AG04450 (cell line): ENCODE results near the gene TGM1. TPM values are rescaled to one million over a fixed set of nuclear protein-coding genes. Genes with fewer than 3 reads are reported as not detected.

ENCODE experiments used
- CTCF ChIA-PET: fragments of 300-600, 350-600 bp; formaldehyde crosslinking; extraction: SDS; loops from one replicate; lab custom pipeline; 2022; ENCODE audit warnings: antibody characterized with exemption, inconsistent platforms; lab: Charles Lee
- POLR2A ChIA-PET: fragments of 350-600 bp; formaldehyde crosslinking; extraction: SDS; loops from one replicate; lab custom pipeline; 2021; ENCODE audit warnings: antibody characterized with exemption, inconsistent platforms; lab: Yijun Ruan, JAX
- DNase-seq: peaks from one replicate; pipeline ENCODE4 v3.0.0-alpha.2; 2011; ENCODE audit warnings: low read depth, low spot score
- H3K27ac ChIP-seq: one replicate; pipeline ENCODE4 v1.5.1; 2012; ENCODE audit warnings: low read depth, low read length, control low read depth
- H3K27me3 ChIP-seq: one replicate; pipeline ENCODE4 v1.6.0; 2012; ENCODE audit warnings: low read length; ENCODE audit not compliant: control insufficient read depth, insufficient read depth
- H3K4me3 ChIP-seq: 2 replicates; pipeline ENCODE4 v1.5.1; 2011; ENCODE audit warnings: mild to moderate bottlenecking, low read depth, low read length, control low read depth
- H3K9me3 ChIP-seq: 2 replicates; pipeline ENCODE4 v1.5.1; 2012; ENCODE audit warnings: low read length; ENCODE audit not compliant: control insufficient read depth, insufficient read depth
- CTCF ChIP-seq: IDR thresholded peaks from 2 replicates; pipeline ENCODE4 v1.5.1; 2011; ENCODE audit warnings: low read depth, low read length, control low read depth, inconsistent platforms
- polyA plus RNA-seq: library from polyadenylated mRNA; depleted of rRNA; stranded (reverse); fragments of >200 nt; gene quantifications from 2 replicates; pipeline ENCODE4 v1.2.3, GENCODE V29; 2011

TGM1 gene
- polyA plus RNA-seq, 1 experiment: 0.97 TPM

DNA sequence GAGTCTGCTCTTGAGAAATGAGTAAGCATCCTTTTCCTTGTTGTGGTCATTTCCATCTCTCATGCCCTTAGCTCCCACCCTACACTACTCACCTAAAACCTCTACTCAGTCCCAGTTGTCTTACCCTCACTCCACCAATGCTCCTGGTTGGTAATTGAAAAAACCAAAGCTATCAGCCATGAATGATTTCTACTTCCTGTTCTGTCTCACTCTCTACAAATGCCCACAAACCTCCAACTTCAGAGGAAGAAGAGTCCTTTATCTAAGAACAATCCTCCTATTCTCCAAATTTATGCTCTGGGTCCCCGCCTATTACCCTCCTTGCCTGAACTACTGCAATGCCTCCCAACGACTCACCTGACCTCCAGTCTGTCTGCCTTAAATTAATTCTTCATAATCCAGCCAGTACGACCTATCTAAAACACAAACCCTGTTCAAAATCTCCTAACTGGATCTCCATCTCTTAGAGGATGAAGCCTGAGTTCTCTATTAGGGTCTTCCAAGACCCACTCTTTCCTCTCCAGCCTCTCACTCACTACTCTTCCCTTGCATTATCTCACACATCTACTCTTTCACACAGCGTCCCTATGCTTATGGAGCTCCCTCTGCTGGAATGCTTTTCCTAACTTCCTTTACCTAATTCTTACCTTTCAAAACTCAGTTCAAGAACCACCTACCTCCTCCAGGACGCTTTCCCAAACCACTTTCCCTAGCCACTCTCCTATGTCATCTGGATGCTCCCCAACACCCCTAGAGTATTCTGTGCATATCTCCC lies 34.4 kb upstream of the TGM1 start:
- TF ChIP-seq CTCF: peak; percentile 48; the same call in 1 of the 2 replicates

DNA sequence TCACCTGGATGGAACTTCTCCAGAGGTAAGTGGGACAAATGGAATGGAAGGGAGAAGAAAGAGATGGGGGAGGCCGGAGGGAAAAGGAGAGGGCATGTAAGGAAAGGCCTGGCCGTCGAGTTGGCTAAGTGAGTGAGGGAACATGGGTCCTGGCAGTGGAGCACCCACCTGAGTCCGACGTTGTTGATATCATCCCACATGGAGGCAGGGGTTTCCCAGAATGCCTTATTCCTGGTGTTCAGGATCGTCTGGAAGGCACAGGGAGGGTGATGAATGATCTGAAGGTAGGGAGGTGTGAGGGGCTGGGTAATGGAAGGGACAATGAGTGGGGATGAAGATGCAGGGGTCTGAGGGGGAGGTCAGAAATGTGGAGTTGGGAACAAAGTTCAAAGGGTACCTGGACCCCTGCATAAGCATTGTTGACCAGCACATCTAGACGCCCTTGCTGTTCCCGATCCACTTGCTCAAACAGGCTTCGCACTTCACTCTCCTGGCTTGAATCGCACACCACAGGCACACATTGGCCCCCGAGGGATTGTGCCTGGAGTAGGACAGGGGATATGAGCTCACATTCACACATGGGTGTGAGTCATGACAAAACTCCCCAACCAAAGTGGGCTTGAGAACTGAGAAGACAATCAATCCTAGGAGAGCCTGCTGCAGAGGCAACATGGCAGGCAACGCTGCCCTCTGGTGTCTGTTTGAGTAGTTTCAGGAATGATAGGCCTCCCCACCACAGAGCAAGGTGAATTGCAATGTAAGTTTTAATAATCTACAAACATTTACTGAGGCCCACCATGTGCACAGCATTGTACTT lies 33.6 kb upstream of the TGM1 start:
- H3K27ac ChIP-seq: peak overlapping the region; percentile 75
- POLR2A ChIA-PET: interaction anchor here (1.9 kb wide), 1 partner anchor 54 kb away, joined by 14 read pairs; the partner anchor contains the start of gene TINF2

More for the DNA sequence above, 34.4 kb upstream of the TGM1 start:
- peak overlapping the region; percentile 31 for H3K27ac ChIP-seq
- H3K27me3 ChIP-seq: no peaks in the 10 kb centered on the region
- no peak for DNase-seq
- H3K4me3 ChIP-seq: no peak overlapping the region
- no peaks in the 10 kb centered on the region for H3K9me3 ChIP-seq
- ChIA-PET CTCF (interaction anchor here (0.7 to 7.6 kb wide), 28 partner anchors 8 to 240 kb away, joined by 3 to 87 read pairs (median 6); partner anchors contain the start of genes CIDEB, IRF9, LTB4R2 and MDP1), POLR2A (interaction anchor here (0.6 to 1.9 kb wide), 2 partner anchors 55 to 99 kb away, joined by 11 to 14 read pairs; partner anchors contain the start of gene TINF2)

DNA sequence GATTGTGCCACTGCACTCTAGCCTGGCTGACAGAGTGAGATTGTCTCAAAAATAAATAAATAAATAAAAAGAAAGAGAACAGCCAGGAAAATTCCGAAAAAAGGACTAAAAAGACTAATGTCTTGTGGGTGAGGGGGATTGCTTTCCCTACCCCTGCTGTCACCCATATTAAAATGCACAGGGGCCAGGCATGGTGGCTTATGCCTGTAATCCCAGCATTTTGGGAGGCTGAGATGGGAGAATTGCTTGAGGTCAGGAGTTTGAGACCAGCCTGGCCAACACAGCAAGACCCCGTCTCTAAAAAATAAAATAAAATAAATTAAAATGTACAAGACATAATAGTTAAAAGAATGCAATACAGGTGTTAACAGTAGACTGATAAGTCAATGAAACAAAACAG lies 30.5 kb upstream of the TGM1 start:
- ChIA-PET POLR2A (no interaction called here), CTCF (interaction anchor here (0.8 to 1.9 kb wide), 4 partner anchors 14 to 138 kb away, joined by 3 to 11 read pairs (median 4); partner anchors contain the start of genes CIDEB and MDP1)
- Histone ChIP-seq H3K9me3 (no peaks in the 10 kb centered on the region), H3K27me3 (no peaks in the 10 kb centered on the region), H3K27ac (no peak overlapping the region), H3K4me3 (no peak overlapping the region)
- no peak for TF ChIP-seq CTCF
- DNase-seq: no peak

More for the DNA sequence above, 33.6 kb upstream of the TGM1 start:
- peak; percentile 86 for TF ChIP-seq CTCF
- no peaks in the 10 kb centered on the region for H3K9me3 ChIP-seq
- CTCF ChIA-PET: interaction anchor here (0.6 to 7.6 kb wide), 37 partner anchors 12 to 282 kb away, joined by 3 to 87 read pairs (median 5); partner anchors contain the start of genes CHMP4A, CIDEB, DCAF11 and EMC9
- H3K27me3 ChIP-seq: no peaks in the 10 kb centered on the region
- H3K4me3 ChIP-seq: no peak overlapping the region
- DNase-seq: peak; percentile 83

GRCh38 chr14:24292118-24292807 lies 29.3 kb upstream of the TGM1 start:
- CTCF ChIA-PET: interaction anchor here (0.8 to 1.9 kb wide), 5 partner anchors 16 to 139 kb away, joined by 3 to 11 read pairs (median 3); partner anchors contain the start of genes CIDEB and MDP1
- POLR2A ChIA-PET: interaction anchor here (1.2 kb wide), 1 partner anchor 50 kb away, joined by 3 read pairs; the partner anchor contains the start of gene TINF2
- H3K4me3 ChIP-seq: no peak overlapping the region
- H3K9me3 ChIP-seq: no peaks in the 10 kb centered on the region
- TF ChIP-seq CTCF: no peak
- no peak overlapping the region for H3K27ac ChIP-seq
- DNase-seq: no peak
- H3K27me3 ChIP-seq: no peaks in the 10 kb centered on the region
